Bronchial epithelial cell (primary cell): ENCODE data around the gene CFAP410. TPM values are rescaled to one million over a fixed set of nuclear protein-coding genes. Genes with fewer than 3 reads are reported as not detected.

Source experiments
- DNase-seq: peaks from one replicate; pipeline ENCODE4 v3.0.0-alpha.2; 2010; ENCODE audit warnings: low read depth
- FAIRE-seq: peaks from 2 replicates; lab custom pipeline; 2011; peaks lifted over from hg19 to GRCh38; lab: Jason Lieb, UNC
- H3K27me3 ChIP-seq: 2 replicates; pipeline ENCODE4 v1.5.1; 2011; ENCODE audit warnings: low read length; ENCODE audit not compliant: control insufficient read depth, insufficient read depth
- H3K36me3 ChIP-seq: 2 replicates; pipeline ENCODE4 v1.5.1; 2011; ENCODE audit warnings: low read length; ENCODE audit not compliant: control insufficient read depth, insufficient read depth
- H3K4me3 ChIP-seq: 2 replicates; pipeline ENCODE4 v1.5.1; 2011; ENCODE audit warnings: mild to moderate bottlenecking, low read depth, low read length, control low read depth
- total RNA-seq: library from RNA; depleted of rRNA; stranded (reverse); fragments of >200 nt; gene quantifications from 2 replicates; pipeline ENCODE4 v1.2.1, GENCODE V29; 2014
- TF ChIP-seq, protein P1 (sequence below): IDR thresholded peaks from 2 replicates; pipeline ENCODE4 v1.5.1; 2011; ENCODE audit warnings: mild to moderate bottlenecking, moderate library complexity, low read length, control low read depth, inconsistent platforms; ENCODE audit not compliant: insufficient read depth, severe bottlenecking

The CFAP410 gene
- total RNA-seq, 1 donor from 2014 or later: 6.1 TPM

DNA sequence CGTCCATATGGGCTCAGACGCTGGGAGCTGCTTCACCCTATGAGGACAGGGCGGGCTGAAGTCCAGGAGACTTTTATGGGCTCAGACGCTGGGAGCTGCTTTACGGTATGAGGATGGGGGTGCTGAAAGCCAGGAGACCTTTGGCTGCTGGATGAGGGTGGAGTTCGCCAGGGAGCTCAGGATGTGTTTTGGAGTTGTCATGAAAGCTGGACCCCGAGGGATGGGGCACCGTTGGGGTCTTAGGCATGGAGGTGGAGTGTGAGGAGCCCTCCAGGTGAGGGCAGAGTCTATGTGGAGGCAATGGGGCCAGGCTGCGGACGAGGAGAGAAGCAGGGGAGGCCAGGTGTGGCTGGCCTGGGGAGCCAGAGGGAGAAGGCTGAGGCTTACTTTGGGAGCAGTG, 41.7 kb upstream of the CFAP410 start:
- DNase-seq: no peak
- FAIRE-seq: no peak
- TF ChIP-seq, protein P1, sequence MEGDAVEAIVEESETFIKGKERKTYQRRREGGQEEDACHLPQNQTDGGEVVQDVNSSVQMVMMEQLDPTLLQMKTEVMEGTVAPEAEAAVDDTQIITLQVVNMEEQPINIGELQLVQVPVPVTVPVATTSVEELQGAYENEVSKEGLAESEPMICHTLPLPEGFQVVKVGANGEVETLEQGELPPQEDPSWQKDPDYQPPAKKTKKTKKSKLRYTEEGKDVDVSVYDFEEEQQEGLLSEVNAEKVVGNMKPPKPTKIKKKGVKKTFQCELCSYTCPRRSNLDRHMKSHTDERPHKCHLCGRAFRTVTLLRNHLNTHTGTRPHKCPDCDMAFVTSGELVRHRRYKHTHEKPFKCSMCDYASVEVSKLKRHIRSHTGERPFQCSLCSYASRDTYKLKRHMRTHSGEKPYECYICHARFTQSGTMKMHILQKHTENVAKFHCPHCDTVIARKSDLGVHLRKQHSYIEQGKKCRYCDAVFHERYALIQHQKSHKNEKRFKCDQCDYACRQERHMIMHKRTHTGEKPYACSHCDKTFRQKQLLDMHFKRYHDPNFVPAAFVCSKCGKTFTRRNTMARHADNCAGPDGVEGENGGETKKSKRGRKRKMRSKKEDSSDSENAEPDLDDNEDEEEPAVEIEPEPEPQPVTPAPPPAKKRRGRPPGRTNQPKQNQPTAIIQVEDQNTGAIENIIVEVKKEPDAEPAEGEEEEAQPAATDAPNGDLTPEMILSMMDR: no peak
- H3K36me3 ChIP-seq: no peaks in the 10 kb centered on the region
- no peak overlapping the region for H3K4me3 ChIP-seq
- no peaks in the 10 kb centered on the region for H3K27me3 ChIP-seq

DNA sequence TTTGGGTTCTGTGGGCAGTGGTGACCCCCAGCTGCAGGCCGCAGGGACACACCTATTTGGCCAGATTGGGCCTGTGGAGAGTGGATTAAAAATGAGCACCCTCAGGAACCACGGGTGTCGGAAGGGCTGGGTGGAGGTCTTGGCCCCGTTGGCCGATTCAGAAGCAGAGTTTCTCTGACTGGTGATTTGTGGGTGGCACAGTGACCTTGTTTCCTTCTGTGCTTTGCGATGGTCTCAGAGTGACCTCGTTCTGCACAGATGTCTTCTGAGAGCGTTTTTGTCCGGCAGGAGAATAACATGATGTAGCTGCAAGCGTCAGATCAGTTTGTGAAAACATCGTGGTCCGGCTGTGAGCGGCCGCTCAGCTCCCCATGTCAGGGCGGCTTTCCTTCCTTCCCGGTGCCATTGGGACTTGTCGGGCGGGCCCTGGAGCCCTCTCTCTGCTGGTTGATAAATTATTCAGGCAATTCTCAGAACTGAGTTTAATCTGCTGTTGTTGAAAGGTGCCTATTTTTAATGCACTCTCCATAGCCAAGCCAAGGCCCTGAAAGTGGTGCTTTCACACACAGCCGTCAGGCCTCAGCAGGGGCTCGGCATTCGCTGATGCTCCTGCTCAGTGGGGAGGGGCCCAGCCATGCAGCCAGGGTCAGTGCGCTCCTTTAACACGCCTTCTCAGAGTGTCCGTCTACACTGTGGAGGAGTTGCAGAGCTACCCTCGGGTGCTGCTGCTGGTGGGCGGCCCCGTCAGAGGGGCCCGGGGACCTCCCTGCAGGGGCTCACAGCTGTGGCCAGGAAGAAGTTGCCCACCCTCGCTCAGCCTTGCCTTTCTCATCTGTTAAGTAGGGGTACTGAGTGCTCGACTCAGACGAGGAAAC, 41.0 kb upstream of the CFAP410 start:
- FAIRE-seq: no peak
- TF ChIP-seq, protein P1: no peak
- H3K36me3 ChIP-seq: no peaks in the 10 kb centered on the region

DNA sequence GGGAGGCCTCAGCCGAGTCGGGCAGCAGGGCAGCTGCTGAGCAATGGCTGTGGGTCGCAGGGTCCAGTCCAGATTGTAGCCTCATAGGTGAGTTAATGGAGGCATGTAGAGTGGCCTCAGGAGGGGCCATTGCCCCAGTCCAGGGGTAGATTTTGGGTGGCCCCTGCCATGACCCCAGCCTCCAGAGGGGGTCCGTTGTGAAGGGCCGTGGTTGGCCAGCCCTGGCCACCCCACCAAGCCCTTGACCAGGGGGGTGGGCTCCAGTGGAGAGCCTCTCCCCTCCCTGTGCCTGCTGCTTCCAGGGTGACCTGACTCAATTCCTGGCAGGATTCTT, 40.3 kb upstream of the CFAP410 start:
- FAIRE-seq (no peak), DNase-seq (no peak)
- Histone ChIP-seq H3K36me3 (no peaks in the 10 kb centered on the region), H3K27me3 (no peaks in the 10 kb centered on the region), H3K4me3 (no peak overlapping the region)
- TF ChIP-seq, protein P1: no peak

More for the DNA sequence above, 41.0 kb upstream of the CFAP410 start:
- Histone ChIP-seq H3K4me3 (no peak overlapping the region), H3K27me3 (no peaks in the 10 kb centered on the region)
- no peak for DNase-seq

DNA sequence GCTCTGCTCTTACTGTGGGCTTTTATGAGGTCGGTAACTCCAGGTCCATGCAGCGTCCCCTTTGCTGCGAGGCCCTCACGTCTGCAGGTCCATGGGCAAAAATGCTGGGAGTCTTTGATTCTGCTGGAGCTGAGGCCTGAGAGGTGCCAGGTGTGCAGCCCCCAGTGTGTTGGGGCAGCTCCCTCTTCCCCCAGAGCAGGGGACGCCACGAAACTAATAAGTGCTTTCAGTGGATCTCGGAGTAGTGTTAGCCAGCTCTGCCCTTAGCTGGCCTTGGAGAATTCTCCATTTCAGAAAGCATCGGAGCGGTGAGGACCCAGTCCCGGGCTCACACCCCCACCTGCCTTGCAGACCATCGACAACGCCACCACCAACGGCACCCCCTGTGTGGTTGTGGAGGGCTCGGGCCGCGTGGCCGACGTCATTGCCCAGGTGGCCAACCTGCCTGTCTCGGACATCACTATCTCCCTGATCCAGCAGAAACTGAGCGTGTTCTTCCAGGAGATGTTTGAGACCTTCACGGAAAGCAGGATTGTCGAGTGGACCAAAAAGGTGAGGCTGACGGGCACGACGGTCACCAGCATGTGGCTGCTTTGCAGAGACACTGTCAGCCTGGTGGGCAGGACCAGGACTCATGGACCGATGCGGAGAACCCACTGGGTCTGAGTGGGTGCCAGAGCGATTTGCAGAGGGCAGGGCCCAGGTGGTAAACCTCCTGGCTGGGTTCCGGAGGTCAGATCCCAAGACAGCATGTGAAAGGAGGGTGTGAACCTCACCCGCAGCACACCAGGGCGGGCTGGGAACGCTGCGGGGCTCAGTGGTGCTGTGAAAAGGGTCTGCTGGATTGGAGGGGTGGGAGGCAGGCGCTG, 39.7 kb upstream of the CFAP410 start:
- TF ChIP-seq, protein P1: no peak
- no peaks in the 10 kb centered on the region for H3K36me3 ChIP-seq
- no peaks in the 10 kb centered on the region for H3K27me3 ChIP-seq
- FAIRE-seq (no peak), DNase-seq (no peak)
- no peak overlapping the region for H3K4me3 ChIP-seq

DNA sequence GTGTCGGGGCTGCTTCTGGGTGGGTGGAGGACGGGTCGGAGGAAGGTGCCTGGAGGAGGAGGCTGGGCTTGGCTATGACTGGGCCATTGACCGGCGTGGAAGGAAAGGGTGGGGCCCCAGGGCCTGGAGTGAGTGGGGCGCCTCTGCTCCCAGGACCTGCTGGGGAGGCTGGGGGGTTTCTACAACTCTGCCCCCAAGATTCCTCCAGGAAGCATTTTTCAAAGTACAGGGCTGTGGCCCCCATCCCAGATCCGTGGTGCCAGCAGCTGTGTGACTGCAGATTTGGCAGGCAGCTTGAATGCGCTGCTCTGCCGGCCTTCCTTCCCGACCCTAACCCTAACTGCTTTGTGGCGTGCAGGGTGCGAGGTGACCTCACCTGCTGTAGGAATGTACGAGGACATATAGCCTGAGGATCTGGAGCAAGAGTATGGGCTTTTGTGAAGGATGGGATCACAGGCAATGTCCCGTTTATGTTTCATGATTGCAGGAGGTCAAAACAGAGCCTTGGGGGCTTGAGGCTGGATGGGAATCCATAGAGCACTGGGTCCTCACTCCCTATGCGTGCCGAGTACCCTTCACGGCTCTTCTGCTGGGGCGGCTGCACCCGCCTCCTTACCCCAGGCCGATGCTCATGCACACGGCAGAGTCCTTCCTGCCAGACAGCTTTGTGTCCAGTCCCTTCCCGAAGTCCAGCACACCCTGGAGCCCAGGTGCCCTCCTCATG, 38.9 kb upstream of the CFAP410 start:
- DNase-seq: no peak
- Histone ChIP-seq H3K36me3 (no peaks in the 10 kb centered on the region), H3K4me3 (no peak overlapping the region), H3K27me3 (no peaks in the 10 kb centered on the region)
- no peak for FAIRE-seq
- TF ChIP-seq, protein P1: no peak
